HG03521 (cell line): ENCODE measurements around the gene DRD3.

Experiments used
- ATAC-seq: cut with Tn5 transposase; IDR thresholded peaks from one replicate; pipeline ENCODE4 v1.9.1; 2021; ENCODE audit warnings: mild to moderate bottlenecking, moderate library complexity; ENCODE audit not compliant: unreplicated experiment

Gene DRD3

DNA sequence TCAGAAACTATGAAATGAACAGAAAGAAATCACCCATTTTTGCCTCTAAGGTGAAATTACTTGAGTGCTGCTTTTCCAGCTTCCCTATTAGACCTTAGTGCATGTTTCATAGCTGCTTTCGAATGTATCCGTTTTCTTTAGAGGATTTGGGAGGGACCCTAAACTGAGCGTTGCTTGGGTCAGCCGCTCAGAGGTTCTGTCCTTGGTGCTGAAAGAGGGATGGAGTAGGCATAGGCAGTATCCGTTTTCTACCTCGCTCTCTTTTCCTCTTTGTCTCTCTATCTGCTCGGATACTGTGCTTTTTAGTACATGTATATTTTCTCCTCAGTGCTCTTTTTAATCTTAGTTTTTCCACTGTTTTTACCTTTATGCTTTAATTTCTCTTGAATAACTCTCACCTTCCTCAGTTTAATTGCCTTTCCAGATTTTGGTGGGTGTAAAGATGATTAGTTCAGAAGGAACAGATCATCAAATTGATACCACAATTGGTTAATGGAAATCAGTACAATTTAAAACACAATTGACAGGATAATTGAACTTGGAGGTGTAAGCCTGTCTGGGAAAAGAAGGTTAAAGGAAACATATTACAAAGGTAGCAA, at the start of gene DRD3:
Gene DRD3, minus strand, starts transcription at position 283 of the 599 bp plus-strand sequence. CDS start 7,060 bp downstream, outside the sequence.
- ATAC-seq, result no peak

- no peak for ATAC-seq
Observed at GRCh38 chr3:114227076-114227475, 48.2 kb upstream of the DRD3 start.

DNA sequence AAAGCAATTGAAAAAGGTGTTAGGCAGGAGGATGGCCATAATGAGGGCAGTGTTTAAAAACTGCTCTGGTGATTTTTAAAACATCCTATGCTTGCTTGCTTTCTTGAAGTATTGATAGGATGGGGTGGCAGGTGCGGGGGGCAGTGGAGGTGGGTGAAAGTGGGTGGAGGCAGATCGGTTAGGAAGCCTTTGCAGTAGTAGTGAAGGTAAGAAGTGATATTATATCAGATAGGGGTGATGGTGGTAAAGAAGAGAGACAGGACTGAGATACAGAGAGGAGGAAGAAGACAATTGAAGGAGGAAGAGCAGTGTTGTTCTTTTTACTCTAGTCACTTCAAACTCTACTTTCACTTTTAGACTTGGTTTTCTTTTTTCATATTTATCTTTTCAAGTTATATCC, 47.5 kb upstream of the DRD3 start:
- no peak for ATAC-seq

DNA sequence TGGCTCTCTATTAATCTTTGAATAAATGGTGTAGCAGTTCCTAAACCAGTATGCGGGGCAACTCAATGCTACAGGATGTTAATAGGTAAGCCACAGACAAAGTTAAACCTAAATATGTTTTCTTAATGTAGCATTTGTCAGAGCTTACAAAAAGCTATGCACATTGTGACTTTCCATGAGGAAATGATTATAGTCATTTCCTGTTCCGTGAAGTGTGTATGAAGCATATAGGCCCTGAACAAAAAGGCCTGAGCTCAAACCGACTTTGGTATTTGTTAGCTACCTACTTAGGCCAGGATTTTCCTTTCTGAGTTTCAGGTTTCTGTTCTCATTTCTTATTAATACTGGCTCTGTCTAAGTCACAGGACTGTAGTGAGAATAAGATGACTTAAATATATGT, 44.3 kb upstream of the DRD3 start:
- ATAC-seq, result peak; percentile 76

DNA sequence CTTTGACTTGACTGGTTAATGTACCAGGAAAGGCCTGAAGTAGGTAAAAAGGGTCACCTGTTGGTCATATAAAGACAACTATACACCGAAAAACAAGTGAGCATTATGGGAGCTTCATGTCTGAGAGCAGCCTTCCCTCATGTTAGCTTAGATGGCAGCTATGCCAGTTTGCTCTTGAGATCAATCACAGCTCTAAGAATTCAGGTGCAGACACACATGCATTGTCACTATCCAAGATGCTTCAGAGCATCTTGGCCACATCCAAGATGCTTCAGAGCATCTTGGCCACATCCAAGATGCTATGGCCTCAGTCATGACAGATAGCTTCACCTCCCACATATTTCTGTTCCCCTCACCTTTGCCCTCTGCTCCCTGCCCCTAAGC, 43.0 kb upstream of the DRD3 start:
- ATAC-seq, result no peak

DNA sequence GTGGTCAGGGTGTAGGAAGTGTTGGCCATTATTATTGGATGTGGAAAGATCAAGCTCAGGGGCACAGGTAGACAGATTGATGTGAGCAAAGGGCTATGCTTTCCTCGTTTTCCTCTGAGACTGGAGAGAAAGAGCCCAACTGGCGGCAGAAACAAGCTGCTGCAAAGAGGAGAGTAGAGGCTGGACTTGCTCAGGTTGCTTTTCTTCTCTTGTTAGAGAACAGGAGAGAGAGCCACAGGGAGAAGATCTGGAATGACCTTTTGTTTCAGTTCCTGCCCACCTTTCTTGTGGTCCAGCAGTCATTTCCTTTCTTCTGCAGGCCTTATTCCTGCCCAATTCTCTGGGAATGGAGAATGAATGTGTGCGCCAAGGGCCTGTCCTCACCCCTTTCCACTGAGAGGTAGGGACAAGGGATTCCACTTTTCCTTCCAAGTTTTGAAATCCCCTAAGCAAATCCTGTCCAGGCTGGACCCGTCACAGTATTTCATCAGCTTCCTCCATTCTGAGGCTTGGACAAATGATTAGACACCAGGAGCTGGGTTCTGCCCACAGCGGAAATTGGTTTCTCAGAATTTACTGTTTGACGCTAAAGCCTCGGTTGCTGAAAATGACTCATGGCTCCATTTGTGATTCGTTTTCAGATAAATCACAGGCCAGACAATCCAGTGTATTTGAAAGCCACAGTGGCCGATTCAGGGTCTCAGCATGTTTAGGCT, 42.5 kb upstream of the DRD3 start:
- no peak for ATAC-seq

DNA sequence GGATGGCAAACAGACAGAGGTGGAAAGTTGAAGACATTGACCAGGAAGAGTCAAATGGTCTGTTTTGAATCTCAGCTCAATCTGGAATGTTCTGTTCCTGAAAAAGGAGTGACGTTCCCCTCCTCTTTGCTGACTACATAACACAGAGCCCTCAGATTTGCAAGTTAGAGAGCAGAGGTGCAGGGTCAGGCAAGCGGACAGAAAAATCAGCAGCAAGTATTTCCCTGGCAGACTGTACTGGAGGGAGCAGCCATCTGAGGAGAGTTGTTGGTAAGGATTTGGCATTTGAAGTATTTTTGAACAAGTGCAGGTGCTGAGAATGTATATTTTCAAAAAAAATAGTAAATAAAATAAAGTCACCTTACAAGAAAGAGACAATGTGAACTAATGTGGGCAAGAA, 40.9 kb upstream of the DRD3 start:
- no peak for ATAC-seq

DNA sequence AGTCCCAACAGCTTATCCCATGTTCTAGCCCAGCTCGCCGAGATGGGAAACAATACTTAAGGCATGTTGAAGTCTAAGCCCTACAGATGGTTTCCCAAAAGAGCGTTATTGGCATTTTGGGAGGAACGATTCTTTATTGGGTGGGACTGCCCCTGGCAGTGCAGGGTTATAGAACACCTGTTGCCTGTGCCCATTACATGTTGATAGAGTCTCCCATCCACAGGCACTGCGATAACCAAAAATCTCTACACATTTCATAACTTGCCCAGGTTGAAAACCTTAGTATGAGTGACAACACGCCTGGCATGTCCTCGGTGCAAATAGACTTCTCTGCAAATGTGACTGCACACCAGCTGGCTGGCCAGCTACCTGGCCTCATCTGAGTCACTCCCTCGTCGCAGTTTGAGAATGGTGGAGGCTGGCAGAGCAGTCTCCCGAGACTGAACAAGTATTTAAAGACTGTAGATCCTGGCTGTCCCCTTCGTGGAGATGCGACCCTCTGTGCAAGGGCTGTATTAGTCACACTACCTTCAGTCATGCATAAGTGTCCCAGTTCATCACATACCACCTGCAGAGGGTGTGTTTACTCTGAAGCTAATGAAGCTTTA, 39.8 kb upstream of the DRD3 start:
- no peak for ATAC-seq

GRCh38 chr3:114218006-114218405, 39.2 kb upstream of the DRD3 start:
- no peak for ATAC-seq

GRCh38 chr3:114217266-114217665, 38.4 kb upstream of the DRD3 start:
- ATAC-seq, result no peak

GRCh38 chr3:114216186-114216970, 37.5 kb upstream of the DRD3 start:
- ATAC-seq, result no peak

- peak; percentile 27 for ATAC-seq
Observed at GRCh38 chr3:114214542-114215341, 35.9 kb upstream of the DRD3 start.

- peak; percentile 79 for ATAC-seq
Observed at GRCh38 chr3:114213627-114214541, 35.0 kb upstream of the DRD3 start.

GRCh38 chr3:114213292-114213626, 34.4 kb upstream of the DRD3 start:
- peak; percentile 2 for ATAC-seq

- no peak for ATAC-seq
Observed at GRCh38 chr3:114212646-114213045, 33.8 kb upstream of the DRD3 start.

DNA sequence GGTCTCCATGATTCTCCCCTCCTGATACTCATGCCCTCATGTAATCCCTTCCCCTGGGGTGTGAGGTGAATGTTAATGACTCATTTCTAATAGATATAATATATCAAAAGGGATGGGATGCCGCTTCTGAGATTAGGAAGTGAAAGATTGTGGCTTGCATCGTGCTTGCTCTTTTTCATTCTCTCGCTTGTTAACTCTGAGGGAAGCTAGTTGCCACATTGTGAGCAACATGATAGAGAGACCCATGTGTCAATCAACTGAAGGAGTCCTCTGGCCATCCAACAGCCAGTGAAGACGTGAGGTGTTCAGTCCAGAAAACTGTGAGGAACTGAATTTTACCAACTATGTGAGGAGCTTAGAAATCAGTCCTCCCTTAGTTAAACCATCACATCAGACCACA, 28.9 kb upstream of the DRD3 start:
- ATAC-seq, result peak; percentile 81

- no peak for ATAC-seq
Observed at GRCh38 chr3:114206342-114206741, 27.5 kb upstream of the DRD3 start.

- ATAC-seq, result no peak
Observed at GRCh38 chr3:114205541-114205940, 26.7 kb upstream of the DRD3 start.

GRCh38 chr3:114194750-114195149, 15.9 kb upstream of the DRD3 start:
- no peak for ATAC-seq

- no peak for ATAC-seq
Observed at GRCh38 chr3:114192136-114192535, 13.3 kb upstream of the DRD3 start.
